Activated B cell treated with CpG ODN at 0.5 μM for 24 hours (primary cell): ENCODE measurements around the gene RNU6-9. TPM values are rescaled to one million over a fixed set of nuclear protein-coding genes. Genes with fewer than 3 reads are reported as not detected.
A peak's percentile ranks its signal among the peaks of the same experiment; 100 is the strongest.

Experiments used
- ATAC-seq: fragments of 200-7000 bp; cut with Tn5 transposase; one replicate; pipeline ENCODE4 v1.10.0; 2021; ENCODE audit warnings: low read depth, mild to moderate bottlenecking, moderate library complexity
- CTCF ChIA-PET: fragments of 350-600 bp; sonication (Branson Sonifier 250); formaldehyde crosslinking; loops from one replicate; lab custom pipeline; 2021; ENCODE audit warnings: antibody characterized with exemption; lab: Charles Lee
- POLR2A ChIA-PET: fragments of 350-600 bp; sonication (Branson Sonifier 250); formaldehyde crosslinking; loops from one replicate; lab custom pipeline; 2021; ENCODE audit warnings: antibody characterized with exemption; lab: Charles Lee
- DNase-seq: peaks from one replicate; pipeline ENCODE4 v3.0.0; 2022
- H3K27ac Mint-ChIP-seq: one replicate; pipeline ENCODE4 v1.8.0; 2020; ENCODE audit warnings: mixed read lengths
- H3K27me3 Mint-ChIP-seq: one replicate; pipeline ENCODE4 v1.8.0; 2021; ENCODE audit warnings: mixed read lengths
- H3K36me3 Mint-ChIP-seq: one replicate; pipeline ENCODE4 v1.8.0; 2021; ENCODE audit warnings: low read depth, mixed read lengths
- H3K4me1 Mint-ChIP-seq: one replicate; pipeline ENCODE4 v1.8.0; 2021; ENCODE audit warnings: mixed read lengths
- H3K4me3 Mint-ChIP-seq: one replicate; pipeline ENCODE4 v1.8.0; 2020; ENCODE audit warnings: mild to moderate bottlenecking, mixed read lengths
- H3K9me3 Mint-ChIP-seq: one replicate; pipeline ENCODE4 v1.8.0; 2020; ENCODE audit warnings: mixed read lengths
- intact Hi-C: fragments of 100-400 bp; cut with micrococcal nuclease; formaldehyde crosslinking; loops from one replicate; pipeline ENCODE4 v1.15.1; 2024
- total RNA-seq: library from RNA; stranded (reverse); gene quantifications from 2 replicates; pipeline ENCODE4 v1.2.3, GENCODE V29; 2022
- TF ChIP-seq, protein P1 (sequence below): fragments of 200-600 bp; IDR thresholded peaks from one replicate; pipeline ENCODE4 v1.8.0; 2022; ENCODE audit warnings: antibody characterized with exemption, mild to moderate bottlenecking

The RNU6-9 gene
- total RNA-seq, 1 donor from 2014 or later = not detected

DNA sequence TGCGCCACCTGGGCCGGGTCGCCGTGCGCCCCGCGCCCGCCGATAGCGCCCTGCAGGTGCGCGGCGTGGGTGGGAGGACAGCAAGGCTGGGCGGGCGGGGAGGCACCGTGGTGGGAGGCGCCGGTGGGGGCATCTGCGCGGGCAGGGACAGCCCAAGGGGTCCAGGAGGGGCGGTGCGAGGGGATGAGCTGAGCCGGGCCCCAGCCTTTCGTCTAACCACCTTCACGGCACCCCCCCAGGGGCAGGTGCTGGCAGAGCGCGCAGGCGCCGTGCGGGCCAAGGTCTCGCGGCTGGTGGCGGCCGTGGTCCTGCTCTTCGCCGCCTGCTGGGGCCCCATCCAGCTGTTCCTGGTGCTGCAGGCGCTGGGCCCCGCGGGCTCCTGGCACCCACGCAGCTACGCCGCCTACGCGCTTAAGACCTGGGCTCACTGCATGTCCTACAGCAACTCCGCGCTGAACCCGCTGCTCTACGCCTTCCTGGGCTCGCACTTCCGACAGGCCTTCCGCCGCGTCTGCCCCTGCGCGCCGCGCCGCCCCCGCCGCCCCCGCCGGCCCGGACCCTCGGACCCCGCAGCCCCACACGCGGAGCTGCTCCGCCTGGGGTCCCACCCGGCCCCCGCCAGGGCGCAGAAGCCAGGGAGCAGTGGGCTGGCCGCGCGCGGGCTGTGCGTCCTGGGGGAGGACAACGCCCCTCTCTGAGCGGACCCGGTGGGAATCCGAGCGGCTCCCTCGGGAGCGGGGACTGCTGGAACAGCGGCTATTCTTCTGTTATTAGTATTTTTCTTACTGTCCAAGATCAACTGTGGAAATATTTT is 27.0 kb downstream of the RNU6-9 start:
- TF ChIP-seq, protein P1, sequence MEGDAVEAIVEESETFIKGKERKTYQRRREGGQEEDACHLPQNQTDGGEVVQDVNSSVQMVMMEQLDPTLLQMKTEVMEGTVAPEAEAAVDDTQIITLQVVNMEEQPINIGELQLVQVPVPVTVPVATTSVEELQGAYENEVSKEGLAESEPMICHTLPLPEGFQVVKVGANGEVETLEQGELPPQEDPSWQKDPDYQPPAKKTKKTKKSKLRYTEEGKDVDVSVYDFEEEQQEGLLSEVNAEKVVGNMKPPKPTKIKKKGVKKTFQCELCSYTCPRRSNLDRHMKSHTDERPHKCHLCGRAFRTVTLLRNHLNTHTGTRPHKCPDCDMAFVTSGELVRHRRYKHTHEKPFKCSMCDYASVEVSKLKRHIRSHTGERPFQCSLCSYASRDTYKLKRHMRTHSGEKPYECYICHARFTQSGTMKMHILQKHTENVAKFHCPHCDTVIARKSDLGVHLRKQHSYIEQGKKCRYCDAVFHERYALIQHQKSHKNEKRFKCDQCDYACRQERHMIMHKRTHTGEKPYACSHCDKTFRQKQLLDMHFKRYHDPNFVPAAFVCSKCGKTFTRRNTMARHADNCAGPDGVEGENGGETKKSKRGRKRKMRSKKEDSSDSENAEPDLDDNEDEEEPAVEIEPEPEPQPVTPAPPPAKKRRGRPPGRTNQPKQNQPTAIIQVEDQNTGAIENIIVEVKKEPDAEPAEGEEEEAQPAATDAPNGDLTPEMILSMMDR = no peak
- ATAC-seq (peak; percentile 38), DNase-seq (peak; percentile 70)
- no peaks in the 10 kb centered on the region for H3K9me3 Mint-ChIP-seq
- POLR2A ChIA-PET = interaction anchor here (0.5 to 3.3 kb wide), 13 partner anchors 11 to 349 kb away, joined by 3 to 20 read pairs (median 4); partner anchors contain the start of genes CIRBP, MED16, RNU6-9 and WDR18
- peaks cover 34% of the 10 kb centered on the region for H3K4me1 Mint-ChIP-seq
- H3K4me3 Mint-ChIP-seq = peak overlapping the region; percentile 72
- H3K27ac Mint-ChIP-seq = no peak overlapping the region
- no peaks in the 10 kb centered on the region for H3K36me3 Mint-ChIP-seq
- intact Hi-C loops = loop anchor here (5.0 to 10.0 kb wide), 3 partner anchors 185 to 272 kb away; partner anchors contain the start of genes GPX4 and RNF126
- CTCF ChIA-PET = interaction anchor here (0.8 to 3.6 kb wide), 9 partner anchors 12 to 151 kb away, joined by 3 to 25 read pairs (median 5); partner anchors contain the start of genes GRIN3B, MED16, RNU6-9 and WDR18
- no peaks in the 10 kb centered on the region for H3K27me3 Mint-ChIP-seq

DNA sequence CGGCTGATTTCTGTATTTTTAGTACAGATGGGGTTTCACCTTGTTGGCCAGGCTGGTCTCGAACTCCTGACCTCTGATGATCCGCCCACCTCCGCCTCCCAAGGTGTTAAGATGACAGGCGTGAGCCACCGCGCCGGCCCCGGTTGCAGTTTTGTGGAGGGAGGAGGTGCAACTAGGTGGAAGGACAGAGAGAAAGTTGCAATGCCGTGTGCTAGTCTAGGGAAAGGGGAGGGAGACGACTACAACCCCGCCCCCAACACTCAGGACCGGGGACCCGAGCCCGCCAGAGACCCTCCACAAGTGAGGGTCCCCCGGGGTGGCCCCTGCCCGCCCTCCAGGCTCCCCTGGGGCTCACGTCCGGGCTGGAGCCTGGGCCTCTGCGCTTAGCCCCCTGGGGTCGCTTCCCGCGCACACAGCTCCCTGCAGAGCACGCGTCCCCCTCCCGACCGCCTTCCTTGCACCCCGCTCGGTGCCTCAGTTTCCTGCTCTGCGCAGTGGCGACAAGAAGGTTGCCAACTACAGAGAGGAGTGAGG is 31.3 kb downstream of the RNU6-9 start:
- ChIA-PET CTCF (interaction anchor here (3.2 to 4.2 kb wide), 3 partner anchors 57 to 61 kb away, joined by 15 to 37 read pairs (median 32); partner anchors contain the start of gene WDR18), POLR2A (interaction anchor here (0.5 to 4.3 kb wide), 12 partner anchors 13 to 344 kb away, joined by 3 to 67 read pairs (median 3); partner anchors contain the start of genes RNU6-2 and WDR18)
- DNase-seq = no peak

DNA sequence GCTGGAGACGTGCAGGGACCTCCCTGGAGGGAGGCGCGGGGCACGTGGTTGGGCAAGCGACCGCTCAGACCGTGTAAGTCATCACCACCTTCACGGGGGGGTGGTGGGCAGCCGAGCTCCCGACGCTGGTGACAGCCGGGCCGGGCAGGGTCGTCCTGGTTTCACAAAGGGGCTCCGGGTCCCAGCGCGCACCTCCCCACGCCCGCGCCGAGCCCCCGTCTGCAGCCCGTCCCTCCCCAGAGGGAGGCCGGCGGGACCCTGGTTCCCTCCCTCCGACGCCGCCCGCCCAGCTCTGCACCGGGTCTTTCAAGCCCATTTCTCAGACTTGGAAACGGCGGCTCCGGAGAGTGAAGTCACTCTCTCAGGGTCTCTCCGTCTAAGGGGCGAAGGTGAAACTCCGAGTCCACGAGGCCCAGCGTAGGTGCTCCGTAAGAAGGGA is 31.8 kb downstream of the RNU6-9 start:
- Mint-ChIP-seq H3K4me3 (peak overlapping the region; percentile 84), H3K27ac (peak overlapping the region; percentile 82), H3K4me1 (peaks cover 24% of the 10 kb centered on the region), H3K27me3 (no peaks in the 10 kb centered on the region), H3K36me3 (peaks cover 6% of the 10 kb centered on the region), H3K9me3 (no peaks in the 10 kb centered on the region)
- ChIA-PET POLR2A (interaction anchor here (0.5 to 4.3 kb wide), 11 partner anchors 12 to 344 kb away, joined by 3 to 67 read pairs (median 3); partner anchors contain the start of genes RNU6-2 and WDR18), CTCF (interaction anchor here (3.2 to 4.2 kb wide), 3 partner anchors 57 to 62 kb away, joined by 15 to 37 read pairs (median 32); partner anchors contain the start of gene WDR18)
- ATAC-seq = peak; percentile 46
- TF ChIP-seq, protein P1 = no peak
- no peak for DNase-seq
- intact Hi-C loops = loop anchor here (1.0 to 10.0 kb wide), 5 partner anchors 16 to 180 kb away; partner anchors contain the start of genes GPX4, RNU6-2, TMEM259 and WDR18

More for the DNA sequence above, 31.3 kb downstream of the RNU6-9 start:
- H3K36me3 Mint-ChIP-seq = peaks cover 3% of the 10 kb centered on the region
- intact Hi-C loops = loop anchor here (1.0 to 10.0 kb wide), 7 partner anchors 17 to 268 kb away; partner anchors contain the start of genes GPX4, RNF126, RNU6-2 and TMEM259
- H3K27ac Mint-ChIP-seq = peak overlapping the region; percentile 59
- TF ChIP-seq, protein P1 = no peak
- H3K27me3 Mint-ChIP-seq = no peaks in the 10 kb centered on the region
- peak overlapping the region; percentile 84 for H3K4me3 Mint-ChIP-seq
- no peak for ATAC-seq
- no peaks in the 10 kb centered on the region for H3K9me3 Mint-ChIP-seq
- H3K4me1 Mint-ChIP-seq = peaks cover 24% of the 10 kb centered on the region

DNA sequence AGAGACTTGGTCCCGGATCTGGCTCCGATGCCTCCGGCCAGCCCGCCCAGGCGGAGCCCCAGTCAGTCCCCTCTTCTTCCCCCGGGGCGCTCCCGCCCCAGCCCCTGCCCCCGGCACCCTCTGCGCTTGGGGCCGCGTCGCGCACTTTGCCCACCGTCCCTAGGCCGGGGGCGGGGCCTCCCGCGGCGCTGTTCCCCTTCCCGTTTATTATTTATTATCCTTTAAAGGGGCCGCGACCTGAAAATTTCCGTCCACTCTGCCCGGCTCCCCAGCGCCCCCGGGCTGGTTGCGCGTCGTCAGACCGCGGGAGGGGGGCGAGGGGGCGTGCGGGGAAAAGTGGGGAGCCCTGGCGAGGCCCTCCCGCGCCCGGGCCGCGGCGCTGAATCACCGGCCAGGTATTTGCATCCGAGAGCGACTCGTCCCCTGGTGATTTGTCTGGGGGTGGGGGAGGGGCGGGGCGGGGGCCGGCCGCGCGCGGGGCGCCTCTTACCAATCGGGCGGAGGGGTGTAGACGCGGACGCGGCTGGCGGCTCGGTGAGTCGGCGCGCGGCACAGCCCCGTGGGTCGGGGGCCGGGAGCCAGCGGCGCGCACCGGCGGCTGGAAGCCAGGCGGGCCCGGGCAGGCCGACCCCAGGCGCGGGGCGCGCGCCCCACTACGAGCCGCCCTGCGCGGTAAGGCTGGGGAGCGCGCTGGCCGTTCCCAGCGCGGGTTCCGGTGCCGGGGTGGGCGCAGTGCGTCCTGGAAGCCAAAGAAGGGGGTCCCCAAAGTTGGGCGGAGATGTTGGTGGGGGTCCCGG is 32.4 kb downstream of the RNU6-9 start, which contains the start of gene ARID3A:
Gene ARID3A, plus strand, starts transcription at position 510 of the 797 bp plus-strand sequence. CDS start 3,494 bp downstream, outside the sequence.
- POLR2A ChIA-PET = interaction anchor here (0.8 to 4.3 kb wide), 5 partner anchors 19 to 343 kb away, joined by 3 to 67 read pairs (median 3); partner anchors contain the start of gene WDR18

More for the DNA sequence above, 32.4 kb downstream of the RNU6-9 start, which contains the start of gene ARID3A:
- Mint-ChIP-seq H3K27me3 (no peaks in the 10 kb centered on the region), H3K4me3 (peak within 1 kb of the TSS; percentile 86), H3K27ac (peak within 1 kb of the TSS; percentile 82), H3K36me3 (peaks cover 6% of the 10 kb centered on the region), H3K4me1 (peaks cover 22% of the 10 kb centered on the region), H3K9me3 (no peaks in the 10 kb centered on the region)
- DNase-seq (peak; percentile 84), ATAC-seq (peak; percentile 66)
- intact Hi-C loops = loop anchor here (1.0 to 10.0 kb wide), 6 partner anchors 16 to 179 kb away; partner anchors contain the start of genes GPX4, RNU6-2, TMEM259 and WDR18
- CTCF ChIA-PET = interaction anchor here (3.5 to 4.2 kb wide), 2 partner anchors 56 to 58 kb away, joined by 32 to 37 read pairs; partner anchors contain the start of gene WDR18
- TF ChIP-seq, protein P1 = no peak
